Activated CD4-positive, alpha-beta T cell treated with anti-CD3 and anti-CD28 coated beads, Interleukin-10, Interleukin-2, amounts not matched to agents 100 ng/mL and 50 ng/mL, durations not matched to agents 16 hours and 8 hours (primary cell): ENCODE data around the gene ZNF555.
"Not testable (repeated sequence)": the region's sequence is repeated elsewhere in the genome, so short reads cannot be mapped to it uniquely, and the experiment has no call there.

Experiments used
- DNase-seq: peaks from one replicate; pipeline ENCODE4 v3.0.0-alpha.2; 2020

ZNF555 gene

DNA sequence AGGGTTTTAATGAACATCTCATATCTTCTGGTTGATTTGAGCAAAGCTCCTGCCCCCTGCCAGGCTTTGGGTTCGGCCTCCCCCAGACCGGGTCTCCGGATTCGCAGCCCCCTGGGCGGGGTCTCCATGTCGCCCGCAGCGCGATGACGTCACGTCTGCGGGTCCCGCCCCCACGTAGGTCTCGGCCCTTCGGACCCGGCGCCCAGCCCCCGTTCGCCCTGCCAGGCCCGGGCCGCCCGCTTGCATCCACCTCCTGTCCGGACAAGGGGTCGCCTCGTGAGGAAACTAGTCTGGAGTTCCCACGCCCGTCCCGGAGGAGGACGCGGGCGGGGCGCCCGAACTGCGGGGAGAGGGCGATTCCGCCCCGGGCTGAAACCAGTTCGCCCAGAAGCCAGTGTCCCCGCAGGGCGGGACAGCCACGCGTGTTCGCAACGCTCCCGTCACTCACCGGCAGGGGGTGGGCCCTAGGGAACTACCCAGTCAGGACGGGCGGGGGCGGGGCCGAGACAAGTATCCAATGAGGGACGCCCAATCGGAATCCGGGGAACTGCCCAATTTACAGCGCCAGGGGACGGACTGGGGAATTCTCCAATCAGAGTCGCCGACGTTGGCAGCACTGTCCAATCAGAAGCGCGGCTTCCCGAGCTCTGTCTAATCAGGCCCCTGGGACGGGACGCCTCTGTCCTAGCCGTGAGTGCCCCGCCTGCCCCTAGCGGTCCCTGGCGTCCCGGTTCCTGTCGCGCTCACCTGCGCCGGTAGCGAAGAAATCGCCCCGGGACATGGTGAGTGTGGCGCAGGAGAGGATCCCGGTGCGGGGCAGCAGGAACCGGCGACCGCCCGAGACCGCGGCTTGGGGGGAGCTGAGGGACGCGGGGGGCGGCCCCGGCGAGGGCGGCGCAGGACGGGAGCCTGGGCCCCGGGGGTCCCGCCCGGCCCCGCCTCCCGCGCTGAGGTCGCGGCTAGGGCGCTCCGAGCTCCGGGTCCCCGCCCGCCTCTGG lies at the start of gene ZNF555:
Gene ZNF555 (plus strand): TSS at position 682 of the 998 bp plus-strand sequence. CDS start 98 bp downstream, at position 780.
- peak; percentile 97 for DNase-seq

DNA sequence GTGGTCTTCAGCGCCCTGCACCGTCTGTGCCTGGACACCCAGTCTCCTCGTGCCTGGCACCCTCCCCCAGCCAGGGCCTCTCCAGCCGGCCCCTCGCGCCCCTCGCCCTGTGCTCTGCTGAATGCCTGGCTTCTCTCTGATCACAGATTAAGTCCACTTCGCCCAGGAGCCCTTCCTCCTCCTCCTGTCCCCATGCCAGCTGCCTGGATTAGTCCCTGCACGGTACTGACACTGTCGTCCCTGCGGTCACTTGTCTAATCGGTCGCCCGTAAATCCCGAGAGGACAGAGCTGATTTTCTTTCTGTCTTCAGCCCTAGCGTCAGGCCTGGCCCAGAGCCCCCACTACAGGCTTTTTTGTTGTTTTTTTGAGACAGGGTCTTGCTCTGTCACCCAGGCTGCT lies 49.4 kb upstream of the ZNF555 start:
- no peak for DNase-seq

DNA sequence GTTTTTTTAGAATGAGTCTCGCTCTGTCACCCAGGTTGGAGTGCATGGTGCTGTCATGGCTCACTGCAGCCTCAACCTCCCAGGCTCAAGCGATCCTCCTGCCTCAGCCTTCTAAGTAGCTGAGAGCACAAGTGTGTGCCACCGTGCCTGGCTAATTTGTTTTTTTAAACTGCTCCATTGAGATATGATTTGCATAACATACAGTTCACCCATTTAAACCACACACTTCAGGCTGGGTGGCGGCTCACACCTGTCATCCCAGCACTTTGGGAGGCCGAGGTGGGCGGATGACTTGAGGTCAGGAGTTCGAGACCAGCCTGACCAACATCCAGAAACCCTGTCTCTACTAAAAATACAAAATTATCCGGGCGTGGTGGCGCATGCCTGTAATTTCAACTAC lies 48.6 kb upstream of the ZNF555 start:
- not testable (repeated sequence) for DNase-seq

DNA sequence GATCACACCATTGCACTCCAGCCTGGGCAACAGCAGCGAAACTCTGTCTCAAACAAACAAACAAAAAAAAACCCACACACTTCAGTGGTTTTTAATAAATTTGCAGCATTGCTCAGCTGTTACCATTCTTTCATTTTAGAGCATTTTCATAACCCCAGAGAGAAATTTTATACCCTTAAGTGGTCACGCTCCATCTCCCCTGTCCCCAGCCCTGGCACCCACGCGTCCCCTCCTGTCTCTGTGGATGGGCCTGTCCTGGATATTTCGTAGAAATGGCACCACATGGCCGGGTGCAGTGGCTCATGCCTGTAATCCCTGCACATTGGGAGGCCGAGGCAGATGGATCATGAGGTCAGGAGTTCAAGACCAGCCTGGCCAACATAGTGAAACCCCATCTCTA lies 48.1 kb upstream of the ZNF555 start:
- no peak for DNase-seq

DNA sequence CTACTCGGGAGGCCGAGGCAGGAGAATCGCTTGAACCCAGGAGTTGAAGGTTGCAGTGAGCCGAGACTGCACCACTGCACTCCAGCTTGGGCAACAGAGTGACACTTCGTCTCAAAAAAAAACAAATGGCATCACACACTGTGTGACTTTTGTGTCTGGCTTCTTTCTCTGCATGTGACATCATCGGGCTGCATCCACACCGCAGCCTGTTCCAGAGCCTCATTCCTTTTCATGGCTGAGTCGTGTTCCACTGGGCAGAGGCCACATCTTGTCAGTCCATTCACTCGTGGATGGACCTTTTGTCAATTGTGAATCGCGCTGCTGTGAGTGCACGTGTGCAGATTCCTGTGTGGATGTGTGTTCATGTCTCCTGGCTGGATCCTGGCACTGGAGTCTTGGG lies 47.7 kb upstream of the ZNF555 start:
- no peak for DNase-seq

DNA sequence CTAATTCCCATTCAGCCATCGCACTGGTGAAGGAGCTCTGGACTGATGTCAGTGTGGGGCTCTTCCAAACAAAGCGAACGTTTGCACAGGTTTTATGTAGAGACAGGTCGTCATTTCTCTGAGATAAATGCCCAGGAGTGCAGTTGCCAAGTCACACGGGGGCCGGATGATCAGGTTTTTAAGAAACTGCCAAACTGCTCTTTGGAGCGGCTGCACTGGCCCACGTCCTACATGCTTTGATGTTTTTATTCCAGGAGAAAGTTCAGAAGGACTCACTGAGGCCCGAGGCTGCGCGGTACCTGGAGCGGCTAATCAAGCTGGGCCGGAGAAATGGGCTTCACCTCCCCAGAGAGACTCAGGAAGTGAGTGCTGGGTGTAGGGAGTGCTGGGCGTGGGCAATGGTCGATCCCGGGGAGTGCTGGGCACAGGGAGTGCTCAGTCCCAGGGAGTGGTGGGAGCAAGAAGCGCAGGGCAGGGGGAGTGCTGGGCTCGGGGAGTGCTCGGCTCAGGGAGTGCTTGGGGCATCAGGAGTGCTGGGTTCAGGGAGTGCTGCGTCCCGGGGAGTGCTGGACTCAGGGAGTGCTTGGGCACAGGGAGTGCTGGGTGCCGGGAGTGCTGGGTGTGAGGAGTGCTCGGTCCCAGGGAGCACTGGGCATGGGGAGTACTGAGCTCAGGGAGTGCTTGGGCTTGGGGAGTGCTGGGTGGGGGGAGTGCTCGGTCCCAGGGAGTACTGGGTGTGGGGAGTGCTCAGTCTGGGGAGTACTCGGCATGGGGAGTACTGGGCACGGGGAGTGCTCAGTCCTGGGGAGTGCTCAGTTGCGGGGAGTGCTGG lies 45.2 kb upstream of the ZNF555 start:
- no peak for DNase-seq

DNA sequence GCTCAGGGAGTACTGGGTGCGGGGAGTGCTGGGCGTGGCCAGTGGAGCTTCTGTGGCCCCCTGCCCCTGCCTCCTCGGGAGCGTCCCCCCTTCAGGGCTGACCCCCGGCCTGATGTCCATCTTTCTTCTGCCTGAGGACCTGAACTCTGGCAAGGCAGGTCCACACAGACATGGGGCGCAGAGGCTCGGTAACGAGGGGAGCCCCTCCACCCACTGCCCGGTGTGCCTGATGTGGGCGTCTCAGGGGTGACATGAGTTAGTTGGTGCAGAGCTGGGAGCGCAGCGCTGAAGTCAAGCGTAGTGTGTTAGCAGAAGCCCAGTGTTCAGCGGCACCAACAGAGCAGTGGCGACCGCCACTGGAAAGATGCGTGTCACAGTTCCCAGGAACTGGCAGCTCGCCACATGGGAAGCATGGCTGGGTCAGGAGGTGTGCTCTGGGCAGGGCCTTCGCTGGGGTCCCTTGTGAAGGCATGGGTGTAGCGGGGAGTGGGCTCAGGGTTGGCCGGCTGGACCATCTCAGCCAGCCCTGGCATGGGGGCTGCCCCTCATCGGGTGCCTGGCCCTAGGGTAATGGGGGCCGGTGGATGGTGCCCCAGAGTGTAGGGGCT lies 44.5 kb upstream of the ZNF555 start:
- no peak for DNase-seq

DNA sequence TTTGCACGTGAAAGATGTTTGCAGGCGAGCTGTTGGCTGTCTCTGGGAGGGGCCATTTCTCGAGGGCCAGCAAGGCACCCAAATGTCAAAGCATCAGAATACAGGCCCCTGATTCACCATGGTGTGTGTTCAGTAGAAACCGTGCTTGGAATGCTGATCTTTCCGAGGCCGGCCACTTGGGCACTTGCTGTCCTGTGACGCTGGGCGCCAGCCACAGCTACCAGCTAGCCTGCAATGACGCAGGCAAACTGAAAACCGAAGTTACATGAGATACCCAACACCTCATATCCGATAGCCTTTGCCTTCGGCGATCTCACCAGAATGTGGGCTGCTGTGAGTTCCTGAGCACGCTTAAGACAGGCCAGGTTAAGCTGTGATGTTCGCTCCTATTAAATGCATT lies 44.0 kb upstream of the ZNF555 start:
- DNase-seq = no peak

DNA sequence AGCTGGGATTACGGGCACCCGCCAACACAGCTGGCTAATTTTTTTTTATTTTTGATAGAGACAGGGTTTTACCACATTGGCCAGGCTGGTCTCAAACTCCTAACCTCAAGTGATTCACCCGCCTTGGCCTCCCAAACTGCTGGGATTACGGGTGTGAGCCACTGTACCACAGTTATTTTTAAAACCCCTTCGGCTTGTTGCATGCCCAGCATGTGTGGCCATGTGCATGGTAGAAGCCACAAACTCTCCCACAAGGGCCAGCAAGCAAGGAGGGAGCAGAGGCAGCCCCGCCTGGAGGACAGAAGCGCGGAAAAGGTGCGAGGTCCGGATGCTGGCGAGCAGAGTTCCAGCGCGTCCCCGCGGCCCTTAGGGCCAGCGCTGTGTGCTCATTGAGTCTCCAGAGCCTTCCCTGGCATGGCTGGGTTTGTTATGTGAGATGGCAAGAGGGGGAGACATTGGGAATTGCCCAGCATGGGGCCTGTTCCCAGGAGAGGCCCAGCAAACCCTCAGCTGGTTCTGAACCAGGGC lies 43.1 kb upstream of the ZNF555 start:
- DNase-seq = no peak

DNA sequence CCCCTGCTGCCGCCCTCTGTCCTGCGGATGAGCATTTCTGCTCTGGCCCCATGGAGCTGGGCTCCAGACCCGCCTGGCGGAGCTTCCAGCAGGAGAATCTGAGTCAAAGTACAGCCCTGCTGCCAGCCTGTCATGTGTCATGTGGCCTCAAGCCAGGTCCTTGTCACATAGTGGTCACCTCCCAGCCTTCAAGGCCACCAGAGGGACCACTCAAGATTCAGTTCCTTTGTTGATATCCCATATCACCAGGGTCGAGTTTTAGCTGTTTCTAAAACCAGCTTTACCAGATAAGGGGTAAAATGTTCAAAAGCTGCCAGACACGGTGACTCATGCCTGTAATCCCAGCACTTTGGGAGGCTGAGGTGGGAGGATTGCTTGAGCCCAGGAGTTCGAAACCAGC lies 42.5 kb upstream of the ZNF555 start:
- DNase-seq = no peak

DNA sequence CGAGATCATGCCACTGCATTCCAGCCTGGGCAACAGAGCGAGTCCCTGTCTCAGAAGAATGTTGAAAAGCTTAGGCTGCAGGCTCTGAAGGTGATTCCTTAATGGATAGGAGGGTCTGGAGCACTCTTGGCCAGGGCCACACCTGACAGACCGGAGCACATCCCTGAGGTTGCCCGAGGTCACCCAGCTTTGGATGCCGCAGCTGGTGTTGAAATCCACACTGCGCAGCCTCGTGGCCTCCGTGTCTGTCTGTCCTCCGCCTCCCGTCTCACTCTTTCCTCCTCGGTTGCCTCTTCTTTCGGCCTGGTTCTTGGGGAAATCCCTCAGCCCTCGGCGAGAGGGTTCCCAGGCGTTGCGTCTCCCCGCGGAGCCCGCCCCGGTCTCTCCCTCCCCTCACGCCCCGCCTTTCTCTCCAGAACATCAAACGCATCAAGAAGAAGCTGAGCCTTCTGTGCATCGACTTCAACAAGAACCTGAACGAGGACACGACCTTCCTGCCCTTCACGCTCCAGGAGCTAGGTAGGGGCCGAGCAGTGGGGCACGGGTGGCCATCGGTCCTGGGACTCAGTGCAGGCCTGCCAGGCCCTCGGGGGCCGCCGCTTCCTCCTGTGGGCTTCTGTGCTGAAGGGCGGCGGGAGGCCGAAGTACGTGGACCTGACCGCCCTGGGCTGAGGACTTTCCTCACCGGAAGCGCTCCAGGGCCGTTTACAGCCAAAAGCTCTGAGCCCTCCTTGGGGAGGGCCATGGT lies 41.8 kb upstream of the ZNF555 start:
- DNase-seq = no peak

DNA sequence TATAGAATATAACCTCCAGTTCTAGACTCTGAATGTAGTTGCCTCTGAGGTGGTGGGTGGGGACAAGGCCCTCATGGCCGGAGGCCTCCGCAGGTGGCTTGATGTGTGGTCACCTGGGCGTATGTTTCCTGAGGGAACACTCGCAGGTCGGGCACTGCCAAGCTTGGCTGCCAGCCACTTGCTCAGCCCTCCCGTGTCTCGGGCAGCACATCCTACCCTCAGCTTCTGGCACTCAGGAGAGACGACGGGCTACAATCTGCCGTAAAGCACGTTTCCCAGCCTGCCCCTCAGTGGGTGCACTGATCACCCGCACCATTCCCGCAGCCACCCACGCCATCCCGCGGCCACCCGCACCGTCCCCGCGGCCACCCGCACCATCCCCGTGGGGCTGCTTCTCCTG lies 40.8 kb upstream of the ZNF555 start:
- no peak for DNase-seq

DNA sequence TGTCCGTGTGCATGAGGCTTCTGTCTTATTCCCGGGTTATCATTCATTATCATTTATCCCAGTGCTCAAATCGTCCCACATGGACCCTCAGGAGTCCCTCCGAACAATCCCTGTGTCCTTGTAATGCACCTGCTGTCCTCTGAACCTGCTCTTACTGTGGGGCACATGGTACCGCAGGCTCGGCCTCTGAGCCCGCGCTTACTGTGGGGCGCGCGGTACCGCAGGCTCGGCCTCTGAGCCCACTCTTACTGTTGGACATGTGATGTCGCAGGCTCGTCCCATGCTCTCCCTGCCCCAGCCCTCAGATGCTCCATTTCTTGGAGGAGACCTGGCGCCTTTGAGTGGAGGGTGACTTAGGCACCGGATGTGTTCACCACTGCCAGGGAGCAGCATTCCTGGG lies 38.4 kb upstream of the ZNF555 start:
- no peak for DNase-seq

DNA sequence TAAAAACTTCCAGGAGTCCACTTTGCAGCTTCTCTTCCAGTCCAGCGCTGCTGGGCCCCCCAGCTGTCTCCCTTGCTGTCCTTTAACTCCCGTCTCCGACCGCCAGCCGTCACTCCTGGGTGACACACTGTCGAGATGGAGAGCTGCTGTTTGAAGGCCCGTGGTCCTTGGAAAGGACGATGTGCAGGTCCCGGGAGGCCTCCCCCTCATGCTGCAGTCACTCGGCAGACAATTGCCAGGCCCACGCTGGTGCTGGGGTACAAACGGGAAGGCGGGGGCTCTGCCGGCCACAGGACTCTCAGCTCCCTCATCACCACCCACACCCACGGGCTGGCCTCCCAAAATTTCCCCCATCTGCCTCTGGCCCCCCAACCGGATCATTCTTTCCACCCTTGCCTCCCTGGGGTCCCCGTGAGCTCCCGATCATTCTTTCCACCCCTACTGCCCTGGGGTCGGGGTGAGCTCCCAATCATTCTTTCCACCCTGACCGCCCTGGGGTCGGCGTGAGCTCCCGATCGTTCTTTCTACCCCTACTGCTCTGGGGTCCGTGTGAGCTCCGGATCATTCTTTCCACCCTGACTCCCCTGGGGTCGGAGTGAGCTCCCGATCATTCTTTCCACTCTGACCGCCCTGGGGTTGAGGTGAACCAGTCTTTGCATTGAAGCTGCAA lies 37.7 kb upstream of the ZNF555 start:
- no peak for DNase-seq

DNA sequence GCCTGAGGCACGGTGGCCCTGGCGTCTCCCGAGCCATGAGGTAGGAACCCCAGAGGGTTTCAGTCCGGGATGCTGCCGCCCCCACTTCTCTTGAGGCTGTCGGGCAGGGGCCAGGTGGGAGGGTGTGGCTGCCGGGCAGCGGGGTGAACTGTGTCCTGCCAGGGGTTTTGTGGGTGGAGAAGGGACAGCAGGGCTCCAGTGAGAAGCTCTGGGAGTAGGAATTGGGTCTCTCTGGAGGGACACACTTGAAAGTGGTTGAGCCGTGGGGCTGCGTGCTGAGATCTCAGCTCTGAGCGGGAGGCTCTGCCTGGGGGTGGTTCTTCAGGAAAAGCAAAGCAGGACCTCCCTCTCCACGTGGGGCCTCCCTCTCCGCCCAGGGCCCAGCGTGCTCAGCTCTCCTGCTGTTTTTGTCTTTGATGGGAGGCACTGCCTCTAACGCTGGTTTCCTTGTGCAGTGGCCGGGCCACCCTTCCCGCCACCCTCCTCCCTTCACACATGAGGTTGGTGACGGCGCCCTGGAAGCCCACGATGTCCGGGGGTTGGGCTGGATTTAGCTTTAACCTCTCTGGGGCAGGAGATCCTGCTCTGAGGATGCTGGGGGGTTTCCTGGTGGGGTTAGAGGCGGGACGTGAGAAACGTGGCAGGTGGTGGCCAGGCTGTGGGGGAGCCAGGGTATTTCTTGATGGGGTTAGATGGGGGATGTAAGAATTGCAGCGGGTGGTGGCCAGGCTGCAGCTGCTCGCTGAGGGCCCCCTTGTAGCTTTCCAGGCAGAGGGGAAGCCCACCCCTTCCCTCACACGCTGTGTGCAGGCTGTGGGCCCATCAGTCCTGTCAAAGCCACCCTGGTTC lies 36.9 kb upstream of the ZNF555 start:
- DNase-seq = no peak

DNA sequence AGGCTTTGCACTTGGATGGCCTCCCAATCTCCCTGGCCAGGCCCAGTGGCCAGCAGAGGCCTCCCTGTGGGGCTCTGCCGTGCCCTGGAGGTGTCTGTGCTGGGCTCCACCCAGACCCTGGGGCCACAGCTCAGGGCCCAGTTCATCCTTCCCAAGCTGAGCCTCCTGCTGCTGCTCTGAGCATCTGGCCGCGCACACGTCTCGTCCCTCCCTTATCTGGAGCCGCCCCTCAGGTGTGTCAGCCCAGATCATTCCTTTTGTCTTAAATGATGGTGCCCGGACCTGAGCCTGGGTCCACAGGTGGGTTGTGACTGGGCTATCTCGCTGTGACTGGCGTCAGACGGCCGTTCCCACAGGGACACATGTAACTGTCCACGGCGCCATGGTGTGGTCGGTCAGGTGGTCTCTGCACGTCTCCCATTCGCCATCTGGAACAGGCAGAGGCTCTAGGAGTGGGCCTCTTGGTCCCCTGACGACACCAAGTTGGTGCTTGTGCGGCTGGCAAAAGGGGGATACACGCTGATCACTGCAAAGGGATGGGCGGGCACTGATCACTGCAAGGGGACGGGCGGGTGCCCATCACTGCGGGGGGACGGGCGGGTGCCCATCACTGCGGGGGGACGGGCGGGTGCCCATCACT lies 35.9 kb upstream of the ZNF555 start:
- no peak for DNase-seq

DNA sequence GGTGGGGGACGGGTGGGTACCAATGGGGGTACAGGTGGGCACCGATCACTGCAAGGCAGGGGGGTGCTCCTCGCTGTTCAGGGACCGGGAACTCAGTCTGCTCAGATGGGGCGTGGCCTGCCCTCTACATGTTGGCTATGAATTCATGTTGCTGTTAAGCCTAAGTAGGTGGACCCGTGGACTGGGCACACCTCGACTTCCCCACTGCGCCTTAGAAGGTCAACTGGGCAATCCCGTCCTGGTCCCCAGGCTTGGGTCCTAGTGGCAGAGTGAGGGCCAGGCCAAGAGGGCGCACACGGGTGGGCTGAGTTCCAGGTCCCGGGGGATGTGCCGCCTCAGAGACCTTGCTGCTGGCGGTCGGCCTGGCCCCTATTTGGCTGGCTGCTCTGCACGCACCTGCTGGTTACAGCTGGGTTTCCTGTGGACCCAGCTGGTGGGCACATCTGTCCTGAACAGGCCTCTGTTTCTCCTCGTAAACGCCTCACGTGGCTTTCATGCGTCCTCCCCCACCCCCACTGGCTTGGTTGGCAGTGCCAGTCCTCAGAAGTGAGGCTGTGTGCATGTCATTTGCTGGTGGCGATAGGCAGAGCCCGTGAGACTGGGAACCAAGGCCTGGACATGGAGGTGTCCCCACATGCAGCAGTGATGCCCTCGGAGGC lies 35.2 kb upstream of the ZNF555 start:
- DNase-seq = no peak

DNA sequence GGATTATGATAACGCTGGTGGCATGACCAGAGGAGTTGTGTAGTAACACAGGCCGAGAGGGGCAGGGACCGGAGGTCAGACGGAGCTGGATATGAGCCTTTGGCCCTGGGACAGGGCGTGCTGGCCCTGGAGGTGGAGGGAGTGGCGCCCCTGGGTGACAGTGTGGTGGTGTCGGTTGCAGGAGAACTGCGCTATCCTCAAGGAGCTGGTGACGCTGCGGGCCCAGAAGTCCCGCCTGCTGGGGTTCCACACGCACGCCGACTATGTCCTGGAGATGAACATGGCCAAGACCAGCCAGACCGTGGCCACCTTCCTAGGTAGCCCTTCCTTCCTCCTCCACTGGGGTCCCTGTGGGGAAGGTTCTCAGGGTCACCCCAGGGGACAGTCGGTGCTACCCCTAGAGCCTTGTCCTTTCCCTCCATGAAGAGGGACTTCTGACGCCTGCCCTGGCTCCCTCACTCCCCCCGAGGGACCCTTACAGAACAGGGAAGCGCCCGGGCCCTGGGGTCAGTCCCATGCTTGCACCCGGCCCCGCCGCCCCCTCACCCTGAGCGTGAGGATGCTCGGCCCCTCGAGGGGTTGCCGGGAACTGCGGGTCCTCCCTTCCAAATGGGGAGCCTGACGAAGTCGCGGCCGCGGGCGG lies 34.4 kb upstream of the ZNF555 start:
- DNase-seq = no peak
